Neuron (in vitro differentiated cells): ENCODE results near the gene GSC2.

Experiments used
- H2AFZ ChIP-seq: one replicate; pipeline ENCODE4 v1.6.1; 2013; ENCODE audit warnings: low read depth, mild to moderate bottlenecking, inconsistent platforms, low read length, moderate library complexity
- H3K27me3 ChIP-seq: one replicate; pipeline ENCODE4 v1.6.1; 2013; ENCODE audit warnings: low read length; ENCODE audit not compliant: insufficient read depth
- H3K36me3 ChIP-seq: one replicate; pipeline ENCODE4 v1.6.1; 2013; ENCODE audit warnings: low read length; ENCODE audit not compliant: insufficient read depth
- H3K4me1 ChIP-seq: one replicate; pipeline ENCODE4 v1.6.1; 2013; ENCODE audit warnings: low read length; ENCODE audit not compliant: insufficient read depth
- H3K4me3 ChIP-seq: 2 replicates; pipeline ENCODE4 v1.5.1; 2013; ENCODE audit warnings: mild to moderate bottlenecking, low read length, moderate library complexity
- H3K9me3 ChIP-seq: one replicate; pipeline ENCODE4 v1.6.1; 2013; ENCODE audit warnings: low read length

GSC2 gene, protein sequence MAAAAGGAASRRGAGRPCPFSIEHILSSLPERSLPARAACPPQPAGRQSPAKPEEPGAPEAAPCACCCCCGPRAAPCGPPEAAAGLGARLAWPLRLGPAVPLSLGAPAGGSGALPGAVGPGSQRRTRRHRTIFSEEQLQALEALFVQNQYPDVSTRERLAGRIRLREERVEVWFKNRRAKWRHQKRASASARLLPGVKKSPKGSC

DNA sequence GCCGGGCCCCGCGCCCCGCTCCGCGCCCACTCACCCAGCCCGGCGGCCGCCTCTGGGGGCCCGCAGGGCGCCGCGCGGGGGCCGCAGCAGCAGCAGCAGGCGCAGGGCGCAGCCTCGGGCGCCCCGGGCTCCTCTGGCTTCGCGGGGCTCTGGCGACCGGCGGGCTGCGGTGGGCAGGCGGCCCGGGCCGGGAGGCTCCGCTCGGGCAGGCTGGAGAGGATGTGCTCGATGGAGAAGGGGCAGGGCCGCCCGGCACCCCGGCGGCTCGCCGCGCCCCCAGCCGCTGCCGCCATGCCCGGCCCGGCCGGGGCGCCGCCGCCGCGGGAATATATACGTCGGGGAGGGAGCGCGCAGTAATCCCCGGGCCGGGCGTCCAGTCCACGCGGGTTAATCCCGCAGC is at the start of gene GSC2:
GSC2 (minus strand) TSS at position 302 of the 400 bp plus-strand sequence; CDS start at position 293, 9 bp downstream.
- H2AFZ ChIP-seq: no peak within 1 kb of the TSS
- peaks cover 5% of the 10 kb centered on the region for H3K9me3 ChIP-seq
- H3K27me3 ChIP-seq: peaks cover 76% of the 10 kb centered on the region
- no peak within 1 kb of the TSS for H3K4me3 ChIP-seq
- H3K4me1 ChIP-seq: no peaks in the 10 kb centered on the region
- H3K36me3 ChIP-seq: no peaks in the 10 kb centered on the region

DNA sequence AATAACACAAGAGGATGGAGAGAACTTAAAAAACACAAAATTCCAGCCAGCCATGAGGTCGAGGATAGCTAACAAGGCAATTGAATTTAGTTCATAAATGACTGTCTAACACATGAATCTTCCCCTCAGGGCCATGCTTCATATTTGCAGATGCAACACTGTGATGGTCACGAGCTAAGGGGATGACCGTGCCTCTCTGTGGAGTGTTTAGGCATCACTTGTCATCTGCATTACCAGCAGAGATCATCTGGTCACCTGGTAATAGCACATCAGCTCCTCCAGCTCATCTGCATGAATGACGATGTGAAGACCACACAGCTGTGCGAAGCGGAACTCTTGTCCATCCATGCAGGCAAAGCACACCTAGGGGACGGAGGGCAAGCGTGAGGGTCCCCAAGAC is 49.4 kb upstream of the GSC2 start:
- no peaks in the 10 kb centered on the region for H3K4me1 ChIP-seq
- H2AFZ ChIP-seq: no peak overlapping the region
- no peaks in the 10 kb centered on the region for H3K9me3 ChIP-seq
- no peaks in the 10 kb centered on the region for H3K27me3 ChIP-seq
- H3K4me3 ChIP-seq: no peak overlapping the region
- no peaks in the 10 kb centered on the region for H3K36me3 ChIP-seq

DNA sequence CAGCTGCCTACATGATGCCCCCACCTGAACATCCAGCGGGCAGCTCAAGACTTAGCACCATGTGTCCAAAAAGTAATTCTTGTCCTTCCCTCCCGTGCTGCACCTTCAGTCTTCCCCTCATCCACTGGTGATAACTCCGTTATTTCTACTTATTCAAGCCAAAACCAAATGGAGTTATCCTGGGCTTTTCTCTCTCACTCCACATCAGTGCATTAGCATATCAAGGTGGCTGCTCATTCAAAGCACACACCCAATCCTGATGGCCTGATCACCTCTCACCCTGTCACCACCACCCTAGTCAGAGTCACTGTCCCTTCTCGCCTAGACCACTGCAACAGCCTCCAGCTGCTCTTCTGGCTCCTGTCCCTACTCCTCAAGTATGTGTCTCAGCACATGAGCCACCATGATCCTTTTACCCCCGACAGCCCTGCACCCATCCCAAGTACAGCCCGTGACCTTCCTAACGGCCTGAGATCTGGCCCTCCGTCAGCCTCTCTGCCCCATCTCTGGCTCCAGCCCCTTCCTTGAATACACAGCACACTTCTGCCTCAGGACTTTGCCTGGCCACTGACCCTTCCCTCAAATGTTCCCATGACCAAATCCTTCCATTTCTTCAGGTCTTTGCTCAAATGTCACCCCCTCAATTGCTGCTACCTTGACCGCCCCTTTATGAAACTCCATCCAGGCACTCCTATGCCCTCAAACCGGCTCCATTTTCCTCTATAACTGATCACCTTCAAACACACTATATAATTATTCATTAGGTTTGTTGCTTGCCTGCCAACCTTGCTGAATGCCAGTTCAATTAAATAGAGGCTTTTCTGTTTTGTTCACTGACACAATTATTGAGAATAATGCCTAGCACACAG is 48.1 kb upstream of the GSC2 start:
- Histone ChIP-seq H3K4me3 (no peak overlapping the region), H3K9me3 (no peaks in the 10 kb centered on the region), H3K4me1 (no peaks in the 10 kb centered on the region), H3K27me3 (no peaks in the 10 kb centered on the region), H3K36me3 (no peaks in the 10 kb centered on the region), H2AFZ (no peak overlapping the region)

DNA sequence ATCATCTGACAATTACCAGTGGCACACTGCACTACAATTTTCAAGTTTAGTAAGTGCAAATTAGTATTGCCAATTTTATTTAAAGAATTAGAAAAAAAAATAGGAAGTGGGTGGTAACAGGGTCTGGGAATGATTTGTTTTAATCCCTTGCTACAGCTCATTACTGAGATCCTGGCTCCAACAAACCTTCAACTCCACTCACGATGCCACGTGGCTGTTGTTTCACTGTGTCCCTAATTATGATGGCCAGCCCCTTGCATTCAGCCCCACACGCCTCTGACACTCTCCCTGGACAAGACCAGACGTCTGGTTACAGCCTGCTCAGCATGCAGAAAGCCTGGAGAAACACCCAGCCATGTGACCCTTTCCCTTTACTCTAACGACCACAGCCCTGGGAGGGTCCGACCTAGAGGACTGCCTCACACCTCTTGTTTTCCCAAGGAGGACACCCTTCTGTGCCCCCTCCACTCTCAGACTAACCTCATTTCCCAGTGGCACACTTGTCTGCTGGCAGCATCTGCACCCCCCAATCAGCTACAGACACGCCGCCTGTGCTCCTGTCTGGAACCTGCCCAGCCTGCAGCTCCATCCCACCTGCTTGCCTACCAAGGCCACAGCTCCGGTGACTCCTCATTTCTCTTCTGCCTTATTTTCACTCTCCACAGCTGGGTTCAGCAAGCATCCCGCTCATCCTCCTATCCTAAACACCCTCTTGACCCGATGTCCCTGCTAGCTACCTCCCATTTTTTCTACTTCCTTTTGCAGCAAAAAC is 46.9 kb upstream of the GSC2 start:
- Histone ChIP-seq H3K27me3 (no peaks in the 10 kb centered on the region), H3K4me1 (no peaks in the 10 kb centered on the region), H3K4me3 (no peak overlapping the region), H3K9me3 (peaks cover 2% of the 10 kb centered on the region), H3K36me3 (no peaks in the 10 kb centered on the region), H2AFZ (no peak overlapping the region)

DNA sequence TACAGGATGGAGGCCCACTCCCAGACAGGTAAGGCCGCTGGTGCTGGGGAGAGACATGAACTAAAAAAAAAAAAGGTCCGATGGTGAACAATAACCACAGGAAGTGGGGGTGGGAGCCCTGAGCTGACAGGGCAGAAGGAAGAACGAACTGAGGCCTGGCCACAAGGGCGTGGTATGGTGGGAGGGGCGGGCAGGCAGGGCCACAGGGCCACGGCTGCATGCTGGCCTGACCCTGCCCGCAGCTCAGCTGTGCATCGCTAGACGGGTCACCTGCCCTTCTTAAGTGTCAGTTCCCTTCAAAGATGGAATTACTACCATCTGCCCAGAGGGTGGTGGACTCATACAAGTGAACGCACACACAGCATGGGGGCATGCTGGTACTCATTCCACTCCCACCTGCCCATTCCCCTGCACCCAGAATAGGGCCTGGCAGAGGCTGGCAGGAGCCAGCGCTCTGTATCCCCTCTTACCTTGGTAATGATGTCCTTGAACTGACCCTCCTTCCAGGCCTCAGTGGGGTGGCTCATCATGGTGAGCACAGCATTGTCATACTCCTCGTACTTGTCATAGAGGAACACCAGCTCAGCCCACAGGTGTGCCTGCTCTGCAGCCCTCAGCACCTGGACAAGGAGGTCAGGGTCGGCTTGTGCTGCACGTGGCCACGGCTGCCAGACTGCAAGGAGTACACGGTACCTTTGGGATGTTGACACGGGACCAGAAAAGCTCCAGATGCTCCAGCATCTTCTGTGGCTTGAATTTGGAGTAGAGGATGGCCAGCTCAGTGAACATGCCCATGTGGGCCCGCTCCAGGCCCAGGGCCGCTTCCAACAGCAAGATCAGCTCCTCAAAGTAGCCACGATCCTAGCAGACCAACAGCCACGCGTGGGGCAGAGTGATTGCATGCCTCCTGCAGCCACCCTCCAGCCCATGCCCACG is 46.0 kb upstream of the GSC2 start:
- H3K27me3 ChIP-seq: no peaks in the 10 kb centered on the region
- no peak overlapping the region for H3K4me3 ChIP-seq
- H3K4me1 ChIP-seq: no peaks in the 10 kb centered on the region
- H3K9me3 ChIP-seq: peaks cover 2% of the 10 kb centered on the region
- H3K36me3 ChIP-seq: no peaks in the 10 kb centered on the region
- H2AFZ ChIP-seq: no peak overlapping the region

DNA sequence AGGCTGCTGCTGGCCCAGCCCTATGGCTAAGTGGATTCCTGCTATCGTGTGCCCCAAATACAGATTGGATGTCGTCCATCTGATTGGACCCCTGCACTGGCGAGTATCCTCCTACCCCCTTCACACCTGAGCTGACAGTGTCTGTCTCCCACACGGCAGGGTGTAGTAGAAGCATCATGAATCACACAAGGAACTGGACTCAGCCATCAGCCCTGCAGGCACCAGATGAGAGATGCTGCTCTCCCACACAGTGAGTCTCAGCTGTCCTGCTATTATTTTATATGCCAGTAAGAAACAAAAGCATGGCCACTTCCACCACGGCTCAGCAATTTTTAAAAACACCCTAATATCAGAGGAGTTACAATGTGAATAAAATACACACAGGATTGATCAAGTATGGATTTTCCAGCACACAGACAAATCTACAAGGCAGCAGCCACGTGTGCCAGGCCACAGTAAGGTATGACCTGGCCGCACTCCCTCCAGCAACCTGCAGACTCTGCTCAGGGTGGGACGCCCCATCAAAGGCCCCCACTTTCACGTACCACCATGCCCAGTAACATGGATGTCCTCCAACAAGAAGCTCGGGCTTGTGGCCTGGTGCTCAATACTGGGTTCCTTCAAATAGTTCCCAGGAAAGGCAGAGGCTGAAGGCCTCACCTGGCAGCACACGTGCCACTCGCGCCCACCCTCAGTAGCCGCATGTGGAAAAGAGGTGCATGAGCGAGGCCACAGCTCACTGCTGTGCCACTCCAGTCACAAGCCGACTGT is 44.9 kb upstream of the GSC2 start:
- no peaks in the 10 kb centered on the region for H3K27me3 ChIP-seq
- H3K4me1 ChIP-seq: no peaks in the 10 kb centered on the region
- no peak overlapping the region for H2AFZ ChIP-seq
- H3K36me3 ChIP-seq: no peaks in the 10 kb centered on the region
- H3K4me3 ChIP-seq: no peak overlapping the region
- peaks cover 2% of the 10 kb centered on the region for H3K9me3 ChIP-seq

DNA sequence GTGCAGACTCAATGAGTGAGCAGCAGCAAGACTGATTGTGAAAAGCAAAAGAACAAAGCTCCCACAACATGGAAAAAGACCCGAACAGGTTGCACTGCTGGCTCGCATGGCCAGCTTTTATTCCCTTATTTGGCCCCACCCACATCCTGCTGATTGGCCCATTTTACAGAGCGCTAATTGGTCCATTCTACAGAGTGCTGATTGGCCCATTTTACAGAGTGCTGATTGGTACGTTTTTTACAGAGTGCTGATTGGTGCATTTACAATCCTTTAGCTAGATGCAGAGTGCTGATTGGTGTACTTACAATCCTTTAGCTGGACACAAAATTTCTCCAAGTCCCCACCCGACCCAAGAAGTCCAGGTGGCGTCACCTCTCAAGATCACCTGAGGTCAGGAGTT is 43.8 kb upstream of the GSC2 start:
- Histone ChIP-seq H2AFZ (no peak overlapping the region), H3K9me3 (peaks cover 2% of the 10 kb centered on the region), H3K4me3 (no peak overlapping the region), H3K27me3 (no peaks in the 10 kb centered on the region), H3K36me3 (no peaks in the 10 kb centered on the region), H3K4me1 (no peaks in the 10 kb centered on the region)

DNA sequence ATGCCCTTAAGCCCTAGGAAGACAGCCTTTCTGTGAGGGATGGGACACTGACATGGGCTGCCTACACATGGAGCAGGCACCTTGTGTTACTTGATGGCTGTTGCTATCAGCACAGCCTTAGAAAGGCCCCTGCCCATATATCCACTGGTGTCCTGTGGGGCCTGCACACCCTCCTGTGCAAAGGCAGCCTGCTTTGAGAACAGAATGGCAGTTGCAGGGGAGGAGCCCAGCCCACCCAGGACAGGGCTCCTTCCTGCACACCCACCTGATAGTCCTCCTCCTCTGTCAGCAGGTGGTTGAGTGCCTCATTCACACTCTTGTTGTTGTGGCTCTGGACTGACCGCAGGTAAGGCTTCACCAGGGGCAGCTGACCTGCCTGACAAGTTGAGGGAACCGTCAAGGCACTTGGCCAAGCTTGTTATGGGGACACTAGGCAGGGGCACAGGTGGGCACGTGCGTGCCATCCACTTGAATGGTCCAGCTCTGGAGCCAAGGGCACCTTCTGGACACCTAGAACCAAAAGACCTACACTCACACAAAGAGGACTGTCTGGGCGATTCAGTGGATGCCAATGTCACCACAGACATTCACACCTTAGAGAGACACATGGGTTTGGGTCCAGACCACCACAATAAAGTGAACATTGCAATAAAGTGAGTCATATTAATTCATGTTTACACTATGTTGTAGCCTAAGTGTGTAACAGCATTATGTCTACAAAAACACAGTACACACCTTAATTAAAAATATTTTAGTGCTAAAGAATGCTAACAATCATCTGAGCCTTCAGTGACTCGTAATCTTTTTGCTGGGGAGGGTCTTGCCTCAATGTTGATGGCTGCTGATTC is 37.8 kb upstream of the GSC2 start:
- H3K4me1 ChIP-seq: no peaks in the 10 kb centered on the region
- no peaks in the 10 kb centered on the region for H3K9me3 ChIP-seq
- no peaks in the 10 kb centered on the region for H3K27me3 ChIP-seq
- no peaks in the 10 kb centered on the region for H3K36me3 ChIP-seq
- no peak overlapping the region for H2AFZ ChIP-seq
- H3K4me3 ChIP-seq: no peak overlapping the region

DNA sequence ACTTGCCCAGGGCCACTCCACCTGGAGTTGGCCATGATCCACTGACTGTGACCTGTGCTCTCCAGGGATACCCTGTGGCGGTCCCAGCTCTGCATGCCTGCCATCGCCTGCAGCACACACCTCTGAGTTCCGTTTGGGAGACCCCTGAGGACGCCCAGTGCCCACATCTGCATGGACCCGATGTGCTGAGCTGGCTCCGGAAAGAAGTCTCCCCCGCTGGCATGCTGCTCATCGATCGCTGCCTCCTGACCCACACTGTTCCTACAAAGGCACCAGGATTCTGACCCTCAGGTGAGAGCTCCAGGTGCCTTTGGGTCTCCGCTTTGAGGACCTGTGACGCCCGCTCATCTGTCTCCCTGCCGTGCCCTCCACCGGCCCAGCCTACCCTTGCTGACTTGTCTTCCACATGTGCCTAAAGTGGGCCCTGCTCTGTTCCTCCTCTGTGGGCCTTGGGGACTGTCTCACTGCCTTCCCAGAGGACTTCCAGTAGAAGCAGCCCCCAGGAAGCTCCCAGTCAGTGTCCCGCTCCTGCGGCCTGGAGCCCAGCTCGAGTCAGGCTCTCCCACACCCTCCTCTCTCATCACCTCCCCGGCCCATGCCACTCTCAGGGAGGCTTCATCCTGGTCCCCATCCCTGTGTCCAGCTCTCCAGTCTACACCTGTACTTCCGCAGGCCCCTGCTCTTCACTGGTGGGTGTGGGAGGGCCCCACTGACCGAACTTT is 34.3 kb upstream of the GSC2 start:
- no peaks in the 10 kb centered on the region for H3K9me3 ChIP-seq
- no peak overlapping the region for H2AFZ ChIP-seq
- H3K36me3 ChIP-seq: no peaks in the 10 kb centered on the region
- H3K27me3 ChIP-seq: no peaks in the 10 kb centered on the region
- H3K4me1 ChIP-seq: peaks cover 7% of the 10 kb centered on the region
- H3K4me3 ChIP-seq: no peak overlapping the region

DNA sequence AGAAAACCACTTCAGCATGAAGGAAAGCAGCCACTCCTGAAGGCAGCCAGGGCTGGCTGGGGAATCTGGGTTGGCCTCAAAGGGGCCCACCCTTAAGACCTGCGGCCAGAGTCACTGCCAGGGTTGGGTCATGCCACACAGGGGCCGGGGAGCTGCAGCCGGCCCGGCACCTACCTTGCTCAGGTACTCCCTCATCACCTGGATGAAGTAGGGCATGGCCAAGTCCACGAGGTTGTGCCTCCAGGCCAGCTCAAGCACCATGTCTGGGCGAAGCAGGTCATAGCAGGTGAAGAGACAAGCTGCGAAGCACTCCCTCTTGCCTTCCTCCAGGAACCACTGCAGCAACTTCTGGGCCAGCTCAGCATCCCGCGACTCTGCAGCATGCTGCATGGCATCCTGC is 33.1 kb upstream of the GSC2 start:
- H2AFZ ChIP-seq: no peak overlapping the region
- no peaks in the 10 kb centered on the region for H3K9me3 ChIP-seq
- H3K4me1 ChIP-seq: peaks cover 7% of the 10 kb centered on the region
- no peaks in the 10 kb centered on the region for H3K36me3 ChIP-seq
- no peaks in the 10 kb centered on the region for H3K27me3 ChIP-seq
- H3K4me3 ChIP-seq: no peak overlapping the region
